K562 (cell line): Measurements from ENCODE around the gene TM4SF20. TPM values are rescaled to one million over a fixed set of nuclear protein-coding genes. Genes with fewer than 3 reads are reported as not detected.

Experiments
- CAMTA2 ChIP-seq: fragments of 250-450 bp; sonication (Bioruptor Pico); conservative IDR thresholded peaks from 2 replicates; pipeline ENCODE4 v1.5.1; 2022
- CBFA2T3 ChIP-seq: fragments of 450-650 bp; IDR thresholded peaks from 2 replicates; pipeline ENCODE4 v1.6.1; 2017
- CREB3L1 ChIP-seq: fragments of 450-650 bp; IDR thresholded peaks from 2 replicates; pipeline ENCODE4 v1.6.1; 2014; ENCODE audit warnings: low read depth, mild to moderate bottlenecking, moderate library complexity, borderline replicate concordance
- ETV6 ChIP-seq, 3 experiments: fragments of 150-350 bp in 1 of 3; sonication (generic) in 1 of 3; formaldehyde crosslinking in 1 of 3; IDR thresholded peaks; 2 replicates each; pipeline versions ENCODE4 v1.6.1 to v1.8.0; 2014 to 2022; ENCODE audit warnings: borderline replicate concordance in 2 of 3, low read depth in 2 of 3, antibody characterized with exemption in 1 of 3, low read length in 1 of 3, mild to moderate bottlenecking in 1 of 3, missing genetic modification reagents in 1 of 3
- HDAC8 ChIP-seq: fragments of 450-650 bp; IDR thresholded peaks from 2 replicates; pipeline ENCODE4 v1.6.1; 2016; ENCODE audit warnings: mild to moderate bottlenecking, missing genetic modification characterization, moderate library complexity, missing compliant biosample characterization
- NFXL1 ChIP-seq: fragments of 450-650 bp; formaldehyde crosslinking; IDR thresholded peaks from 2 replicates; pipeline ENCODE4 v1.4.0; 2021; ENCODE audit warnings: mild to moderate bottlenecking
- RB1 ChIP-seq: fragments of 450-650 bp; IDR thresholded peaks from 2 replicates; pipeline ENCODE4 v1.6.1; 2017; ENCODE audit warnings: low read depth, mild to moderate bottlenecking
- SAFB2 ChIP-seq: fragments of 200-400 bp; formaldehyde crosslinking; IDR thresholded peaks from 2 replicates; pipeline ENCODE4 v1.6.1; 2018; ENCODE audit warnings: borderline replicate concordance, low read length, low read depth, moderate library complexity; ENCODE audit not compliant: severe bottlenecking
- SMARCE1 ChIP-seq: fragments of 450-650 bp; IDR thresholded peaks from 2 replicates; pipeline ENCODE4 v1.7.1; 2016; ENCODE audit warnings: mild to moderate bottlenecking
- THRB ChIP-seq: fragments of 450-650 bp; formaldehyde crosslinking; conservative IDR thresholded peaks from 2 replicates; pipeline ENCODE4 v1.4.0; 2022; ENCODE audit warnings: mild to moderate bottlenecking, missing genetic modification characterization
- TRIM25 ChIP-seq: fragments of 450-650 bp; IDR thresholded peaks from 2 replicates; pipeline ENCODE4 v1.7.0; 2016; ENCODE audit warnings: borderline replicate concordance
- ZBTB43 ChIP-seq: sonication (generic); formaldehyde crosslinking; IDR thresholded peaks from 2 replicates; pipeline ENCODE4 v1.8.0; 2023; ENCODE audit warnings: mild to moderate bottlenecking, missing genetic modification reagents
- ZKSCAN1 ChIP-seq: fragments of 150-350 bp; IDR thresholded peaks from 2 replicates; pipeline ENCODE4 v1.6.1; 2016; ENCODE audit warnings: low read depth, low read length
- ZNF165 ChIP-seq: fragments of 250-450 bp; sonication (Bioruptor Pico); IDR thresholded peaks from 2 replicates; pipeline ENCODE4 v1.4.0; 2020; ENCODE audit warnings: borderline replicate concordance
- ZNF197 ChIP-seq: fragments of 200-800 bp; sonication (Bioruptor generic); IDR thresholded peaks from 2 replicates; pipeline ENCODE4 v1.6.1; 2016; ENCODE audit warnings: low read depth, missing genetic modification characterization, missing compliant biosample characterization
- ZNF23 ChIP-seq: fragments of 250-450 bp; sonication (Bioruptor Pico); IDR thresholded peaks from 2 replicates; pipeline ENCODE4 v1.4.0; 2020; ENCODE audit warnings: mild to moderate bottlenecking
- ZNF239 ChIP-seq: fragments of 250-450 bp; sonication (Bioruptor Pico); IDR thresholded peaks from 2 replicates; pipeline ENCODE4 v1.4.0; 2020; ENCODE audit warnings: mild to moderate bottlenecking
- ZNF282 ChIP-seq: sonication (generic); formaldehyde crosslinking; IDR thresholded peaks from 2 replicates; pipeline ENCODE4 v1.8.1; 2023; ENCODE audit warnings: missing genetic modification reagents
- ZNF354B ChIP-seq: fragments of 250-450 bp; sonication (Bioruptor Pico); IDR thresholded peaks from 2 replicates; pipeline ENCODE4 v1.4.0; 2020
- polyA plus RNA-seq, 8 experiments: library from polyadenylated mRNA; depleted of rRNA in 4 of 8; stranded (reverse) in 5 of 8; unstranded in 3 of 8; fragments of >200 nt; fragmentation: Nextera tagmentation in 2 of 8; fragmentation: Illumina TruSeq in 1 of 8; extraction: Ambion mirVana in 2 of 8; extraction: Trizol in 1 of 8; gene quantifications; 2 replicates each; pipeline versions ENCODE4 v1.2.1 to v1.2.3, GENCODE V29; 2011 to 2014; ENCODE audit warnings: inconsistent platforms in 1 of 8, missing spikeins in 1 of 8
- total RNA-seq, 7 experiments: library from RNA; depleted of rRNA in 6 of 7; stranded (reverse); fragments of >200 nt in 6 of 7; fragmentation: Illumina TruSeq in 2 of 7; extraction: Trizol in 2 of 7; gene quantifications; 2 replicates each; pipeline versions ENCODE4 v1.2.1 to v1.2.3, GENCODE V29; 2011 to 2021; ENCODE audit warnings: low replicate concordance in 1 of 7

Gene TM4SF20
- total and polyA plus RNA-seq, 9 of the 15 experiments (the other 6 are each of a cell fraction or from before 2014, with no cell fraction given), result not detected

GRCh38 chr2:227324995-227325838 lies 53.9 kb downstream of the TM4SF20 start, which contains the start of gene MFF (continued):
- TF ChIP-seq ETV6 (IDR thresholded peaks at IDR 0.05; ENCODE audit: borderline replicate concordance in 1 of 2, low read depth in 2 of 2, low read length in 1 of 2) (peak in 1 of 2 experiments; percentile 36; a peak in 1 of 4 replicates), ETV6 (CRISPR knock-in tag; IDR thresholded peaks at IDR 0.05; ENCODE audit: borderline replicate concordance) (peak; percentile 81; the same call in 1 of the 2 replicates), ZNF197 (CRISPR knock-in tag) (no peak), TRIM25 (no peak), SAFB2 (no peak), THRB (no peak), ZBTB43 (CRISPR knock-in tag) (peak; percentile 70; the same call in 1 of the 2 replicates), SMARCE1 (no peak), ZKSCAN1 (no peak), RB1 (peak; percentile 63; the same call in 1 of the 2 replicates), ZNF239 (CRISPR knock-in tag) (no peak), CREB3L1 (peak; percentile 67; the same call in 1 of the 2 replicates), ZNF23 (no peak), ZNF282 (no peak), CBFA2T3 (no peak), CAMTA2 (CRISPR knock-in tag) (no peak), ZNF354B (CRISPR knock-in tag) (no peak), ZNF165 (CRISPR knock-in tag) (no peak), HDAC8 (tag) (no peak), NFXL1 (CRISPR knock-in tag) (no peak)
